Measurements from ENCODE around the gene ABHD17A.

DNA sequence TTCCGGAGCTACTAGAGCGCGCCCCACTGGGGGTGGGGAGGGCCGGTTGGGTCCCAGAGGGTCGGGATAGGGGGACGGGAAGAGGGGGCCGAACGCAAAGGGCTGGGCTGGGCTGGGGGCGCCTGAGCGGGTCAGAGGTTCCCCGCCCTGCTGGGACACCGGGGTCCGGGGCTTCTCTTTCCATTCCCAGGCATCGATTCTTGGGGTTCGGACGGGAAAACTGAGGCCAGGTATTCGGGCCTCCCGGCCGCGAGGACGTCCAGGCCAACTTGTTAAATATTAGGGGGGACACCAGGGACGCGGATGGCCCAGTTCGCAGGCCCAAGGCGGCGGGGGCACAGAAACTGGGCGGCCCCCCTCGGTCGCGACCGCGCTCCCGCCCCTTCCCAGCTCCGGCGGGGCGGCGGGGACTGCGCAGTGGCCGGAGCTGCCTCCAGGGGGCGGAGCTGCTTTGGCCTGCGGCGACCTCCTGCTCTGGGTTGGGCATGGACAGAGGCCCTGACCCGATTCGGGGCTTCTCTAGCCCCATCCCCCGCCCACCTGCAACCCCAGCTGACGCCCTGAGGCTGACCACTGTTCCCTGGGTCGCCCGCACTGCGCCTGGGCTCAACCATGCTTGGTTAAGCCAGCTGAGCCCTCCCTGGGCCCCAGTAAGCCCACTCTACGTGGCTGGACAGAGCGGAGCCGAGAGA is 20.7 kb downstream of the ABHD17A start:
- TF ChIP-seq, protein P1, sequence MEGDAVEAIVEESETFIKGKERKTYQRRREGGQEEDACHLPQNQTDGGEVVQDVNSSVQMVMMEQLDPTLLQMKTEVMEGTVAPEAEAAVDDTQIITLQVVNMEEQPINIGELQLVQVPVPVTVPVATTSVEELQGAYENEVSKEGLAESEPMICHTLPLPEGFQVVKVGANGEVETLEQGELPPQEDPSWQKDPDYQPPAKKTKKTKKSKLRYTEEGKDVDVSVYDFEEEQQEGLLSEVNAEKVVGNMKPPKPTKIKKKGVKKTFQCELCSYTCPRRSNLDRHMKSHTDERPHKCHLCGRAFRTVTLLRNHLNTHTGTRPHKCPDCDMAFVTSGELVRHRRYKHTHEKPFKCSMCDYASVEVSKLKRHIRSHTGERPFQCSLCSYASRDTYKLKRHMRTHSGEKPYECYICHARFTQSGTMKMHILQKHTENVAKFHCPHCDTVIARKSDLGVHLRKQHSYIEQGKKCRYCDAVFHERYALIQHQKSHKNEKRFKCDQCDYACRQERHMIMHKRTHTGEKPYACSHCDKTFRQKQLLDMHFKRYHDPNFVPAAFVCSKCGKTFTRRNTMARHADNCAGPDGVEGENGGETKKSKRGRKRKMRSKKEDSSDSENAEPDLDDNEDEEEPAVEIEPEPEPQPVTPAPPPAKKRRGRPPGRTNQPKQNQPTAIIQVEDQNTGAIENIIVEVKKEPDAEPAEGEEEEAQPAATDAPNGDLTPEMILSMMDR (conservative IDR thresholded peaks at IDR 0.05 in 1 of 2, IDR thresholded peaks at IDR 0.05 in 1 of 2; ENCODE audit: extremely low read depth in 1 of 2, insufficient read depth in 1 of 2, low read depth in 1 of 2, low read length in 2 of 2), result peak; percentile 33 to 76
- TF ChIP-seq EZH2 (IDR thresholded peaks at IDR 0.05; ENCODE audit: borderline replicate concordance, low read length), result no peak

Data from mammary epithelial cell (primary cell).